C4-2B (cell line): Measurements from ENCODE around the gene MEF2D.

Experiments used
- CTCF ChIP-seq: fragments of 450-650 bp; conservative IDR thresholded peaks from 2 replicates; pipeline ENCODE4 v1.5.1; 2017; ENCODE audit warnings: mild to moderate bottlenecking
- ZFX ChIP-seq: fragments of 450-650 bp; IDR thresholded peaks from 2 replicates; pipeline ENCODE4 v1.6.1; 2017

- TF ChIP-seq CTCF (no peak), ZFX (no peak)
These were observed 17.2 kb downstream of the MEF2D start for GRCh38 chr1:156483397-156483796.
